ENCODE data around the gene TEK. TPM values are rescaled to one million over a fixed set of nuclear protein-coding genes. Genes with fewer than 3 reads are reported as not detected.

The TEK gene
- total RNA-seq, 4 donors from 2014 or later: 9.8 to 20.0 (median 16.7) TPM

- H3K27me3 ChIP-seq: no peaks in the 10 kb centered on the region
- no peak for DNase-seq (ENCODE audit: low spot score in 2 of 2)
- no peak overlapping the region for H3K4me3 ChIP-seq
- H3K9me3 ChIP-seq: no peaks in the 10 kb centered on the region
- TF ChIP-seq, protein P1, sequence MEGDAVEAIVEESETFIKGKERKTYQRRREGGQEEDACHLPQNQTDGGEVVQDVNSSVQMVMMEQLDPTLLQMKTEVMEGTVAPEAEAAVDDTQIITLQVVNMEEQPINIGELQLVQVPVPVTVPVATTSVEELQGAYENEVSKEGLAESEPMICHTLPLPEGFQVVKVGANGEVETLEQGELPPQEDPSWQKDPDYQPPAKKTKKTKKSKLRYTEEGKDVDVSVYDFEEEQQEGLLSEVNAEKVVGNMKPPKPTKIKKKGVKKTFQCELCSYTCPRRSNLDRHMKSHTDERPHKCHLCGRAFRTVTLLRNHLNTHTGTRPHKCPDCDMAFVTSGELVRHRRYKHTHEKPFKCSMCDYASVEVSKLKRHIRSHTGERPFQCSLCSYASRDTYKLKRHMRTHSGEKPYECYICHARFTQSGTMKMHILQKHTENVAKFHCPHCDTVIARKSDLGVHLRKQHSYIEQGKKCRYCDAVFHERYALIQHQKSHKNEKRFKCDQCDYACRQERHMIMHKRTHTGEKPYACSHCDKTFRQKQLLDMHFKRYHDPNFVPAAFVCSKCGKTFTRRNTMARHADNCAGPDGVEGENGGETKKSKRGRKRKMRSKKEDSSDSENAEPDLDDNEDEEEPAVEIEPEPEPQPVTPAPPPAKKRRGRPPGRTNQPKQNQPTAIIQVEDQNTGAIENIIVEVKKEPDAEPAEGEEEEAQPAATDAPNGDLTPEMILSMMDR (IDR thresholded peaks at IDR 0.05): no peak
- no peaks in the 10 kb centered on the region for H3K4me1 ChIP-seq
- WGBS, 2 donors: 94 to 100% methylated on average over 3 of the region's 3 CpGs
- peaks cover 0 to 11% (median 0%) of the 10 kb centered on the region in 3 donors for H3K36me3 ChIP-seq
- H3K27ac ChIP-seq: no peak overlapping the region
These were observed 59.9 kb downstream of the TEK start for GRCh38 chr9:27168951-27169350.

DNA sequence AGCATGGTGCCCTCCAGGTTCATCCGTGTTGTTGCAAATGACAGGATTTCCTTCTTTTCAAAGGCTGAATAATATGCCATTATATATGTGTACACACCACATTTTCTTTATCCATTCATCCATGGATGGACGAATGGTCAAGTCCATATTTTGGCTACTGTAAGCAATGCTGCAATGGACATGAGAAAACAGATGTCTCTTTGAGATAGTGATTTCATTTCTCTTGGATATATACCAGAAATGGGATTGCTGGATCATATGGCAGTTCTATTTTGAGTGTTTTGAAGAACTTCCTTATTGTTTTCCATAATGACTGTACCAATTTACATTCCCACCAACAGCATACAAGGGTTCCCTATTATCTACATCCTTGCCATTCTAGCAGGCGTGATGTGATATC is 67.9 kb downstream of the TEK start:
- TF ChIP-seq, protein P1 (IDR thresholded peaks at IDR 0.05): no peak
- TF ChIP-seq EP300 (IDR thresholded peaks at IDR 0.05) (no peak), POLR2A (IDR thresholded peaks at IDR 0.05) (no peak)

DNA sequence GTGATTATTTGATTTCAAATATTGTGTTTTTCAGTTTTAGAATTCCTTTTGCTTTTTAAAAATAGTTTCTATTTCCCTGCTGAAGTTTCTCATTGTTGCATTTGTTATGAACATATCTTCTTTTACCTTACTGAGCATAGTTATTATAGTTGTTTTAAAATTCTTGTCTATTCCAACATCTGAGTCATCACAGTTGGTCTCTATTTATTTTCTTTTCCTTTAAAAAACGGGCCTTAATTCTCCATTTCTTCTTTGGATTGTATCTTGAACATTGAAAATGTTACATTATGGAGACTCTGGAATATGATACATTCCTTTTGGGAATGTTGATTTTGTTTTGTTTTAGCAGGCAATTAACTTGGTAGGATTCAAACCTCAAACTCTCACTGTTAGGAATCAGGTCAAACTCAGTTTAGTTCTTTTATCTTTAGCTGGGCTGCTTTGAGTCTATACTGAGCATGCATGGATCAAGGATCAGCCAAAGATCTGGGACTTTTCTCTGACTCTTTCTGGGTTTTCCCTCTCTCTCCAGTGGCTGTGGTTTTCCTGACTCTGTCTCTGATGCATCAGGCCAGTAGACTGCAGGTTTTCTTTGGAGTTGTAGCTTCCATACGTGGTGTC is 70.3 kb downstream of the TEK start:
- Histone ChIP-seq H3K36me3 (peaks cover 0 to 3% (median 0%) of the 10 kb centered on the region in 3 donors), H3K4me1 (peaks cover 0 to 11% (median 0%) of the 10 kb centered on the region in 4 donors), H3K27me3 (no peaks in the 10 kb centered on the region), H3K4me3 (no peak overlapping the region), H3K9me3 (peaks cover 0 to 19% (median 5%) of the 10 kb centered on the region in 4 donors), H3K27ac (no peak overlapping the region)
- DNase-seq (ENCODE audit: low spot score in 2 of 2): no peak
- WGBS, 2 donors: 65 to 75% methylated on average over 2 of the region's 2 CpGs
- no peak for TF ChIP-seq POLR2A (IDR thresholded peaks at IDR 0.05)
- TF ChIP-seq, protein P1 (IDR thresholded peaks at IDR 0.05): no peak
- no peak for TF ChIP-seq EP300 (IDR thresholded peaks at IDR 0.05)

More for the DNA sequence above, 67.9 kb downstream of the TEK start:
- DNase-seq (ENCODE audit: low spot score in 2 of 2): no peak
- H3K9me3 ChIP-seq: peaks cover 0 to 19% (median 5%) of the 10 kb centered on the region in 4 donors
- H3K27me3 ChIP-seq: no peaks in the 10 kb centered on the region
- WGBS, 2 donors: 50 to 55% methylated on average over 3 of the region's 3 CpGs
- no peak overlapping the region for H3K4me3 ChIP-seq
- H3K36me3 ChIP-seq: peaks cover 0 to 5% (median 0%) of the 10 kb centered on the region in 3 donors
- no peak overlapping the region for H3K27ac ChIP-seq
- peaks cover 0 to 7% (median 0%) of the 10 kb centered on the region in 4 donors for H3K4me1 ChIP-seq

- DNase-seq (ENCODE audit: low spot score in 2 of 2): no peak
These were observed 72.4 kb downstream of the TEK start for GRCh38 chr9:27181381-27181780.

DNA sequence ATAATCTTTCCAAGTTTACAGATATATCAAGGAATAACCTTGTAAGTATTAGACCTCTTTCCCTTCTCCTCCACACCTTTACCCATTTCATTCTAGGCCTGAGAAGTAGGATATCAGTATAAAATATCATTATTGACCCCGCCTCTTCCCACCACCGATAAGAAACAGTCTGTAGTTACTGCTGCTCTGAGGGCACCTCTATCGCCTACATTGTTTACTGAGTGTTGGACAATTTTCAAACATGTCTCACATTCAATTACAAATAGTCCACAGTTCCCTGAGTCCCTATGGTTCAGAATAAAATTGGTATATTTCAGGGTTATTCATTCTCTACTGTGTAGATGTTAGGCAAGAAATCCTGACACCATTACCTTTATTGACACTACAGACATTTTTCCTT is 73.4 kb downstream of the TEK start:
- H3K27ac ChIP-seq: no peak overlapping the region
- H3K4me1 ChIP-seq: peaks cover 0 to 11% (median 0%) of the 10 kb centered on the region in 4 donors
- no peaks in the 10 kb centered on the region for H3K36me3 ChIP-seq
- TF ChIP-seq, protein P1 (IDR thresholded peaks at IDR 0.05): no peak
- no peak for TF ChIP-seq POLR2A (IDR thresholded peaks at IDR 0.05)
- no peak for TF ChIP-seq EP300 (IDR thresholded peaks at IDR 0.05)
- no peak for DNase-seq (ENCODE audit: low spot score in 2 of 2)
- peaks cover 0 to 13% (median 5%) of the 10 kb centered on the region in 4 donors for H3K9me3 ChIP-seq
- H3K4me3 ChIP-seq: no peak overlapping the region
- H3K27me3 ChIP-seq: no peaks in the 10 kb centered on the region
- WGBS, 2 donors: 57 to 67% methylated on average over 3 of the region's 3 CpGs

More at GRCh38 chr9:27181381-27181780, 72.4 kb downstream of the TEK start:
- TF ChIP-seq EP300 (IDR thresholded peaks at IDR 0.05): no peak
- TF ChIP-seq POLR2A (IDR thresholded peaks at IDR 0.05): no peak
- TF ChIP-seq, protein P1 (IDR thresholded peaks at IDR 0.05): no peak
- WGBS, 2 donors: 41 to 45% methylated on average over 4 of the region's 4 CpGs
- Histone ChIP-seq H3K36me3 (no peaks in the 10 kb centered on the region), H3K9me3 (peaks cover 0 to 19% (median 5%) of the 10 kb centered on the region in 4 donors), H3K4me3 (no peak overlapping the region), H3K27me3 (no peaks in the 10 kb centered on the region), H3K4me1 (peaks cover 0 to 11% (median 0%) of the 10 kb centered on the region in 4 donors), H3K27ac (no peak overlapping the region)

All from tibial nerve (tissue), 4 donors.